Testis (tissue), 2 donors: ENCODE measurements around the gene TBX5.

Experiments
- POLR2A ChIP-seq: fragments of 450-650 bp; IDR thresholded peaks from one replicate; pipeline ENCODE4 v1.6.1; 2017; ENCODE audit warnings: antibody characterized with exemption, mild to moderate bottlenecking, moderate library complexity
- TF ChIP-seq, protein P1 (sequence below), 3 experiments: fragments of 450-650 bp in 2 of 3; fragments of 200-600 bp in 1 of 3; sonication (generic) in 1 of 3; IDR thresholded peaks; one replicate each; pipeline ENCODE4 v1.5.1; 2016 to 2019; ENCODE audit warnings: antibody characterized with exemption in 3 of 3, mild to moderate bottlenecking in 2 of 3, moderate library complexity in 1 of 3

DNA sequence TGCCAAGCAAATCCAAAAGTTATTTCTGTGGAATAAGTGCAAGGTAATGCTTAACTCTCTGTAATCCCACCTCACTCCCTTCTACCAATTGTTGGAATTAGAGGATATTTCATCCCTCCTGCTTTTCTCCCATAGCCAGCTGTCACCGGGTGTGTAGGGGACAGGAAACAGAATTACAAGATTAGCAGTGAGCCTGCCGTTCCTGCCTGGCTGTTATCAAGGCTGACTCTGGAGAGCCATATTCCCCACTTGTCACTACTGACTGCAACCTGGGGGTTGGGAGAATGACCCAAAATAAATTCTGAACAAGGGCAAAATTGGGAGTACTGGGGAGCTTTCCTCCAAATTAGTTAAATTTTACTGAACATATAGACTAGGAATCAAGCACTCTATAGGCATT is 24.8 kb downstream of the TBX5 start:
- TF ChIP-seq, protein P1, sequence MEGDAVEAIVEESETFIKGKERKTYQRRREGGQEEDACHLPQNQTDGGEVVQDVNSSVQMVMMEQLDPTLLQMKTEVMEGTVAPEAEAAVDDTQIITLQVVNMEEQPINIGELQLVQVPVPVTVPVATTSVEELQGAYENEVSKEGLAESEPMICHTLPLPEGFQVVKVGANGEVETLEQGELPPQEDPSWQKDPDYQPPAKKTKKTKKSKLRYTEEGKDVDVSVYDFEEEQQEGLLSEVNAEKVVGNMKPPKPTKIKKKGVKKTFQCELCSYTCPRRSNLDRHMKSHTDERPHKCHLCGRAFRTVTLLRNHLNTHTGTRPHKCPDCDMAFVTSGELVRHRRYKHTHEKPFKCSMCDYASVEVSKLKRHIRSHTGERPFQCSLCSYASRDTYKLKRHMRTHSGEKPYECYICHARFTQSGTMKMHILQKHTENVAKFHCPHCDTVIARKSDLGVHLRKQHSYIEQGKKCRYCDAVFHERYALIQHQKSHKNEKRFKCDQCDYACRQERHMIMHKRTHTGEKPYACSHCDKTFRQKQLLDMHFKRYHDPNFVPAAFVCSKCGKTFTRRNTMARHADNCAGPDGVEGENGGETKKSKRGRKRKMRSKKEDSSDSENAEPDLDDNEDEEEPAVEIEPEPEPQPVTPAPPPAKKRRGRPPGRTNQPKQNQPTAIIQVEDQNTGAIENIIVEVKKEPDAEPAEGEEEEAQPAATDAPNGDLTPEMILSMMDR (IDR thresholded peaks at IDR 0.05) = no peak
- TF ChIP-seq POLR2A = no peak
